Astrocyte (in vitro differentiated cells and primary cell): Measurements from ENCODE around the gene CTR9. TPM values are rescaled to one million over a fixed set of nuclear protein-coding genes. Genes with fewer than 3 reads are reported as not detected.

Source experiments
- DNase-seq: peaks from one replicate; pipeline ENCODE4 v3.0.0-alpha.2; 2010; ENCODE audit warnings: low read depth
- FAIRE-seq: peaks from 2 replicates; lab custom pipeline; 2011; peaks lifted over from hg19 to GRCh38; lab: Jason Lieb, UNC
- H2AFZ ChIP-seq: 2 replicates; pipeline ENCODE4 v1.6.0; 2012; ENCODE audit warnings: low read depth, low read length, inconsistent platforms
- H3K27ac ChIP-seq: 2 replicates; pipeline ENCODE4 v1.5.1; 2011; ENCODE audit warnings: low read depth, low read length, inconsistent platforms
- H3K27me3 ChIP-seq: 2 replicates; pipeline ENCODE4 v1.6.0; 2011; ENCODE audit warnings: low read length, inconsistent platforms; ENCODE audit not compliant: insufficient read depth
- H3K36me3 ChIP-seq: 2 replicates; pipeline ENCODE4 v1.5.1; 2011; ENCODE audit warnings: low read length, inconsistent platforms; ENCODE audit not compliant: insufficient read depth
- H3K4me1 ChIP-seq: 2 replicates; pipeline ENCODE4 v1.5.1; 2011; ENCODE audit warnings: low read length, inconsistent platforms; ENCODE audit not compliant: insufficient read depth
- H3K4me2 ChIP-seq: 2 replicates; pipeline ENCODE4 v1.6.0; 2012; ENCODE audit warnings: low read length, inconsistent platforms
- H3K4me3 ChIP-seq: 2 replicates; pipeline ENCODE4 v1.5.1; 2011; ENCODE audit warnings: low read depth, mild to moderate bottlenecking, low read length, inconsistent platforms; ENCODE audit not compliant: insufficient read depth
- H3K79me2 ChIP-seq: 2 replicates; pipeline ENCODE4 v1.6.0; 2012; ENCODE audit warnings: mild to moderate bottlenecking, low read length, inconsistent platforms; ENCODE audit not compliant: insufficient read depth
- H3K9ac ChIP-seq: 2 replicates; pipeline ENCODE4 v1.6.0; 2012; ENCODE audit warnings: mild to moderate bottlenecking, low read length, inconsistent platforms
- H3K9me3 ChIP-seq: 2 replicates; pipeline ENCODE4 v1.5.1; 2012; ENCODE audit warnings: low read depth, mild to moderate bottlenecking, low read length, inconsistent platforms; ENCODE audit not compliant: insufficient read depth
- H4K20me1 ChIP-seq: 2 replicates; pipeline ENCODE4 v1.6.0; 2012; ENCODE audit warnings: low read length, inconsistent platforms; ENCODE audit not compliant: insufficient read depth
- H3K27ac Mint-ChIP-seq: one replicate; pipeline ENCODE4 v1.8.0; 2021; ENCODE audit warnings: mild to moderate bottlenecking, mixed read lengths; ENCODE audit not compliant: unreplicated experiment
- H3K27me3 Mint-ChIP-seq: one replicate; pipeline ENCODE4 v1.8.0; 2021; ENCODE audit warnings: low read depth, mixed read lengths; ENCODE audit not compliant: unreplicated experiment
- H3K36me3 Mint-ChIP-seq: one replicate; pipeline ENCODE4 v1.8.0; 2021; ENCODE audit warnings: low read depth, mixed read lengths; ENCODE audit not compliant: unreplicated experiment
- H3K4me1 Mint-ChIP-seq: one replicate; pipeline ENCODE4 v1.8.0; 2021; ENCODE audit warnings: low read depth, mixed read lengths; ENCODE audit not compliant: unreplicated experiment
- H3K4me3 Mint-ChIP-seq: one replicate; pipeline ENCODE4 v1.8.0; 2021; ENCODE audit warnings: mild to moderate bottlenecking, moderate library complexity, mixed read lengths; ENCODE audit not compliant: unreplicated experiment
- H3K9me3 Mint-ChIP-seq: one replicate; pipeline ENCODE4 v1.8.0; 2021; ENCODE audit warnings: mild to moderate bottlenecking, mixed read lengths; ENCODE audit not compliant: unreplicated experiment
- EZH2 ChIP-seq: IDR thresholded peaks from 2 replicates; pipeline ENCODE4 v1.6.1; 2012; ENCODE audit warnings: mild to moderate bottlenecking, low read length, inconsistent platforms; ENCODE audit not compliant: insufficient read depth
- total RNA-seq: library from RNA; stranded (reverse); gene quantifications from 2 replicates; pipeline ENCODE4 v1.2.1, GENCODE V29; 2021
- TF ChIP-seq, protein P1 (sequence below): IDR thresholded peaks from 2 replicates; pipeline ENCODE4 v1.5.1; 2011; ENCODE audit warnings: low read depth, mild to moderate bottlenecking, inconsistent platforms, low read length, moderate library complexity; ENCODE audit not compliant: insufficient read depth

The CTR9 gene
- total RNA-seq, 1 donor from 2014 or later, result 29.3 TPM

DNA sequence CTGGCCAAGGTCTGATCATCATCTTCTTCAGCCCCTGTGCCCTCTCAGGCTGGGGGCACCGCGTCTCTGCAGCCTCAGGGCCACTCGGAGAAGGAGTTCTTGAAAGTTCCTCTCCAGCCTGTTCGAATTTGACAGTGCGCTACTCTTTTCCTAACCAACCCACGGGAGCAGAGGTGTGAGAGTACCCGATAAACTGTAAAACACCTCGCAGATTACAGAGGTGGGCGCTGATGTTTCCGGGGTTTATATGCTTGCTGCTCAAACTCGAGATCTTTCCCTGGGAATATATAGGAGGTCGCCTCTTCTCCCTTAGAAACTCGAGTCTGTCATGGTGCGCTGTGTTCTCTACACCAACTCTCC, 515 bp downstream of the CTR9 start:
- Histone ChIP-seq H3K9me3 (no peaks in the 10 kb centered on the region), H3K27me3 (no peaks in the 10 kb centered on the region), H4K20me1 (peaks cover 13% of the 10 kb centered on the region), H3K4me2 (peak overlapping the region; percentile 93), H3K36me3 (peaks cover 18% of the 10 kb centered on the region), H2AFZ (peak overlapping the region; percentile 96), H3K4me3 (peak overlapping the region; percentile 86), H3K27ac (peak overlapping the region; percentile 90), H3K4me1 (peaks cover 8% of the 10 kb centered on the region), H3K79me2 (peaks cover 27% of the 10 kb centered on the region), H3K9ac (peak overlapping the region; percentile 86)
- Mint-ChIP-seq H3K4me1 (peaks cover 2% of the 10 kb centered on the region), H3K36me3 (no peaks in the 10 kb centered on the region), H3K4me3 (peak overlapping the region; percentile 96), H3K27ac (peak overlapping the region; percentile 89), H3K27me3 (no peaks in the 10 kb centered on the region), H3K9me3 (no peaks in the 10 kb centered on the region)
- TF ChIP-seq, protein P1, sequence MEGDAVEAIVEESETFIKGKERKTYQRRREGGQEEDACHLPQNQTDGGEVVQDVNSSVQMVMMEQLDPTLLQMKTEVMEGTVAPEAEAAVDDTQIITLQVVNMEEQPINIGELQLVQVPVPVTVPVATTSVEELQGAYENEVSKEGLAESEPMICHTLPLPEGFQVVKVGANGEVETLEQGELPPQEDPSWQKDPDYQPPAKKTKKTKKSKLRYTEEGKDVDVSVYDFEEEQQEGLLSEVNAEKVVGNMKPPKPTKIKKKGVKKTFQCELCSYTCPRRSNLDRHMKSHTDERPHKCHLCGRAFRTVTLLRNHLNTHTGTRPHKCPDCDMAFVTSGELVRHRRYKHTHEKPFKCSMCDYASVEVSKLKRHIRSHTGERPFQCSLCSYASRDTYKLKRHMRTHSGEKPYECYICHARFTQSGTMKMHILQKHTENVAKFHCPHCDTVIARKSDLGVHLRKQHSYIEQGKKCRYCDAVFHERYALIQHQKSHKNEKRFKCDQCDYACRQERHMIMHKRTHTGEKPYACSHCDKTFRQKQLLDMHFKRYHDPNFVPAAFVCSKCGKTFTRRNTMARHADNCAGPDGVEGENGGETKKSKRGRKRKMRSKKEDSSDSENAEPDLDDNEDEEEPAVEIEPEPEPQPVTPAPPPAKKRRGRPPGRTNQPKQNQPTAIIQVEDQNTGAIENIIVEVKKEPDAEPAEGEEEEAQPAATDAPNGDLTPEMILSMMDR, result no peak
- TF ChIP-seq EZH2, result no peak
- FAIRE-seq (no peak), DNase-seq (no peak)

DNA sequence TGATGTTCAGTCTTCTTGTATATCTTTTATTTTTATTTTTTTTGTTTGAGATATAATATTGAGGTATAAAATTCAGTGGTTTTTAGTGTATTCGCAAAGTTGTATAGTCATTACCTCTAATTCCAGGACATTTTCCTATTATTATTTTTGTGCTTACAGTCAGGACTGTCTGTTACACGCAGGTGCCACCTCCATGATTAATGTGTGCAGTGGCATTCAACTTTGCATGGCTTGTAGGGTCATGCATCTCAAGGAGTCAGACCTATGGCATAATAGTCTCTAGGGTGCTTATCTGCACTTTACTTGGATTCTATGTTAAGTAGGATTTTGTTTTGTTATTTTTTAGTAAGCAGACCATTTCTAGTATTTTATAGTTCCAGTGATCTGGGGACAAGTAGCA, 1.0 kb downstream of the CTR9 start:
- Mint-ChIP-seq H3K36me3 (no peaks in the 10 kb centered on the region), H3K4me1 (peaks cover 2% of the 10 kb centered on the region), H3K9me3 (no peaks in the 10 kb centered on the region), H3K27me3 (no peaks in the 10 kb centered on the region), H3K4me3 (peak overlapping the region; percentile 96), H3K27ac (no peak overlapping the region)
- TF ChIP-seq, protein P1, result no peak
- TF ChIP-seq EZH2, result no peak
- FAIRE-seq (no peak), DNase-seq (no peak)
- Histone ChIP-seq H3K27me3 (no peaks in the 10 kb centered on the region), H4K20me1 (peaks cover 13% of the 10 kb centered on the region), H3K9ac (peak overlapping the region; percentile 86), H3K4me2 (peak overlapping the region; percentile 93), H3K79me2 (peaks cover 27% of the 10 kb centered on the region), H2AFZ (no peak overlapping the region), H3K9me3 (no peaks in the 10 kb centered on the region), H3K4me1 (peaks cover 8% of the 10 kb centered on the region), H3K36me3 (peaks cover 19% of the 10 kb centered on the region), H3K27ac (no peak overlapping the region), H3K4me3 (peak overlapping the region; percentile 86)

DNA sequence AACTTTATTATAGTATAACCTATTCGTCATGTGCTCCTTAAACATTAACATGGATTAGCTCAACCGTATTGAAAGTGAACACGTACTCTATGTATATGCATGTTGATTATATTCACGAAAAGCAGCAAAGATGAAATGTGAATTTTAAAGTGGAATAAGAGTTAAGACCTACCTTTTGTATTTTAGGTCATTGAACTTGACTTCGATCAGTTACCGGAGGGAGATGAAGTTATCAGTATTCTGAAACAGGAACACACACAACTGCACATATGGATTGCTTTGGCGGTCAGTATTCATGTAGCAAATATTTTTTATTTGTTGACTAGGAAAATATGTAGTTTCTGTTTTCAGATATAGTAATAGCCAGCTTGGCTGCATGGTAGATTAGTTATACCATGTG, 1.4 kb downstream of the CTR9 start:
- Histone ChIP-seq H4K20me1 (peaks cover 13% of the 10 kb centered on the region), H3K36me3 (peaks cover 23% of the 10 kb centered on the region), H3K4me2 (peak overlapping the region; percentile 93), H3K79me2 (peaks cover 27% of the 10 kb centered on the region), H2AFZ (no peak overlapping the region), H3K27ac (no peak overlapping the region), H3K9ac (peak overlapping the region; percentile 86), H3K4me3 (peak overlapping the region; percentile 86), H3K4me1 (peaks cover 8% of the 10 kb centered on the region), H3K27me3 (no peaks in the 10 kb centered on the region), H3K9me3 (no peaks in the 10 kb centered on the region)
- FAIRE-seq (no peak), DNase-seq (no peak)
- Mint-ChIP-seq H3K4me3 (peak overlapping the region; percentile 96), H3K4me1 (peaks cover 2% of the 10 kb centered on the region), H3K36me3 (no peaks in the 10 kb centered on the region), H3K27me3 (no peaks in the 10 kb centered on the region), H3K9me3 (no peaks in the 10 kb centered on the region), H3K27ac (no peak overlapping the region)
- TF ChIP-seq, protein P1, result no peak
- no peak for TF ChIP-seq EZH2
